Heart left ventricle (tissue), 16 donors: ENCODE measurements around the gene FTL. TPM values are rescaled to one million over a fixed set of nuclear protein-coding genes. Genes with fewer than 3 reads are reported as not detected.

Experiments
- ATAC-seq, 4 donors: fragments of 200-7000 bp; cut with Tn5 transposase; one replicate each; pipeline ENCODE4 v1.9.1; 2020 to 2022; ENCODE audit warnings: moderate library complexity in 4 of 4, mild to moderate bottlenecking in 3 of 4, moderate number of reproducible peaks in 1 of 4
- DNase-seq, 5 donors: peaks; one replicate each; pipeline ENCODE4 v3.0.0-alpha.2; 2020
- H3K27ac ChIP-seq, 12 donors: fragments of 200-600 bp; sonication (generic) in 4 of 12; one replicate each; pipeline versions ENCODE4 v1.5.0 to v1.8.0; 2016 to 2022; ENCODE audit warnings: mild to moderate bottlenecking in 2 of 12
- H3K27me3 ChIP-seq, 9 donors: fragments of 200-600 bp; sonication (generic) in 2 of 9; one replicate each; pipeline versions ENCODE4 v1.5.1 to v1.8.0; 2016 to 2022; ENCODE audit warnings: mild to moderate bottlenecking in 3 of 9
- H3K36me3 ChIP-seq, 9 donors: fragments of 200-600 bp; sonication (generic) in 2 of 9; one replicate each; pipeline versions ENCODE4 v1.5.0 to v1.8.0; 2018 to 2022; ENCODE audit warnings: mild to moderate bottlenecking in 2 of 9
- H3K4me1 ChIP-seq, 12 donors: fragments of 200-600 bp; sonication (generic) in 4 of 12; one replicate each; pipeline versions ENCODE4 v1.5.0 to v1.8.0; 2016 to 2022; ENCODE audit warnings: mild to moderate bottlenecking in 3 of 12
- H3K4me3 ChIP-seq, 12 donors: fragments of 200-600 bp; sonication (generic) in 4 of 12; one replicate each; pipeline versions ENCODE4 v1.5.0 to v1.8.0; 2017 to 2022; ENCODE audit warnings: mild to moderate bottlenecking in 9 of 12, moderate library complexity in 4 of 12
- H3K9me3 ChIP-seq, 12 donors: fragments of 200-600 bp; sonication (generic) in 4 of 12; one replicate each; pipeline versions ENCODE4 v1.5.0 to v1.8.0; 2016 to 2022; ENCODE audit warnings: mild to moderate bottlenecking in 1 of 12
- CTCF ChIP-seq, 12 donors: fragments of 200-600 bp; sonication (generic) in 4 of 12; IDR thresholded peaks; one replicate each; pipeline versions ENCODE4 v1.5.0 to v1.8.0; 2018 to 2022; ENCODE audit warnings: antibody characterized with exemption in 12 of 12, mild to moderate bottlenecking in 5 of 12
- POLR2A ChIP-seq, 2 donors: fragments of 450-650 bp; IDR thresholded peaks; one replicate each; pipeline ENCODE4 v1.6.1; 2017; ENCODE audit warnings: antibody characterized with exemption in 2 of 2, mild to moderate bottlenecking in 2 of 2, moderate library complexity in 2 of 2
- WGBS, 4 donors: extraction: QIAGEN DNeasy Blood & Tissue Kit in 2 of 4; methylation state at CpG; one replicate each; pipeline versions ENCODE4 v1.1.5 to v1.1.7; 2013 to 2018; 5-methylcytosine and 5-hydroxymethylcytosine counted together
- intact Hi-C, 10 donors: fragments of 100-400 bp; cut with DNase I; formaldehyde crosslinking; loops; one replicate each; pipeline versions ENCODE4 v1.11.1 to v1.14.2; 2022
- polyA plus RNA-seq, 2 donors: library from polyadenylated mRNA; stranded (reverse); fragments of 200-250 nt; gene quantifications; one replicate each; pipeline ENCODE4 v1.2.3, GENCODE V29; 2013
- total RNA-seq, 9 donors: library from RNA; depleted of rRNA in 2 of 9; stranded (reverse); fragments of >200 nt in 2 of 9; fragmentation: NEBNext Ultra II Directional in 3 of 9; extraction: Animal tissue kit (Norgen Biotek cat#: 25700) in 3 of 9; gene quantifications; one replicate each; pipeline versions ENCODE4 v1.1.0 to v1.2.4, GENCODE V29; 2016 to 2023
- donor health status: ischemic (EF 13 %, LVEDD 7.1; RV severe dilation, severe dysfunction).
- donor health status: healthy with polysubstance abuse.
- donor health status: DM: no; HTN: yes; CAD: no.
- donor health status: DM: no; HTN: no; CAD: no.
- donor health status: ischemic (EF 25% LVEDD 6.9; RV normal size, moderate dysfunction).
- donor health status: ischemic (EF 25% LVEDD 5.7; RV mildly dilated, moderate dysfunction).
- donor health status: healthy.
- donor health status: DM: yes; HTN: yes; CAD: no.
- donor health status: ischemic (EF 35%, LVEDD 5.7; RV mildly dilated, moderate dysfunction).
- donor health status: nonischemic (EF 11% LVEDD 7.7; RV severe dilation, severe dysfunction).
- donor health status: DM: yes; HTN: yes; CAD: no.
- donor health status: PGD.
- donor health status: ischemic (EF 29% LVEDD 5.4; RV normal size, mild dysfunction).
- donor health status: nonischemic (EF 23%, LVEDD 6.1; RV moderate dilation, normal function).

FTL gene
- total and polyA plus RNA-seq, 11 donors: 484 to 6,770 (median 857) TPM

GRCh38 chr19:49010453-49010852 is 45.3 kb downstream of the FTL start:
- H3K4me1 ChIP-seq: no peaks in the 10 kb centered on the region
- no peak overlapping the region for H3K4me3 ChIP-seq
- H3K36me3 ChIP-seq: peaks cover 0 to 88% (median 70%) of the 10 kb centered on the region in 9 donors
- WGBS, 4 donors: 90 to 95% (median 92%) methylated on average over 15 to 18 of the region's 18 CpGs
- ATAC-seq: no peak
- intact Hi-C loops: no loop called here
- TF ChIP-seq CTCF (IDR thresholded peaks at IDR 0.05) (no peak), POLR2A (IDR thresholded peaks at IDR 0.05) (no peak)
- H3K27ac ChIP-seq: no peak overlapping the region
- DNase-seq: no peak
- no peaks in the 10 kb centered on the region for H3K9me3 ChIP-seq
- no peaks in the 10 kb centered on the region for H3K27me3 ChIP-seq

- WGBS, 4 donors: 80 to 96% (median 89%) methylated on average over 13 to 17 of the region's 17 CpGs
- no peaks in the 10 kb centered on the region for H3K4me1 ChIP-seq
- DNase-seq (no peak), ATAC-seq (no peak)
- no peaks in the 10 kb centered on the region for H3K9me3 ChIP-seq
- TF ChIP-seq POLR2A (IDR thresholded peaks at IDR 0.05) (no peak), CTCF (IDR thresholded peaks at IDR 0.05) (no peak)
- H3K36me3 ChIP-seq: peaks cover 0 to 84% (median 65%) of the 10 kb centered on the region in 9 donors
- no peak overlapping the region for H3K4me3 ChIP-seq
- intact Hi-C loops: no loop called here
- H3K27ac ChIP-seq: no peak overlapping the region
- no peaks in the 10 kb centered on the region for H3K27me3 ChIP-seq
Measured at GRCh38 chr19:49011194-49011593, 46.1 kb downstream of the FTL start.

- Histone ChIP-seq H3K9me3 (no peaks in the 10 kb centered on the region), H3K27ac (no peak overlapping the region), H3K4me1 (peaks cover 0 to 24% (median 14%) of the 10 kb centered on the region in 12 donors), H3K27me3 (peaks cover 0 to 17% (median 0%) of the 10 kb centered on the region in 9 donors), H3K36me3 (peaks cover 0 to 67% (median 40%) of the 10 kb centered on the region in 9 donors), H3K4me3 (no peak overlapping the region)
- ATAC-seq: no peak
- 88 to 93% (median 91%) methylated on average over 32 of the region's 32 CpGs for WGBS, 4 donors
- DNase-seq: no peak
- TF ChIP-seq CTCF (IDR thresholded peaks at IDR 0.05): no peak
- TF ChIP-seq POLR2A (IDR thresholded peaks at IDR 0.05): no peak
- intact Hi-C loops: no loop called here
Measured at GRCh38 chr19:49014123-49014869, 49.2 kb downstream of the FTL start.

GRCh38 chr19:49014870-49015255 is 49.8 kb downstream of the FTL start:
- H3K27ac ChIP-seq: no peak overlapping the region
- intact Hi-C loops: no loop called here
- DNase-seq (no peak), ATAC-seq (no peak)
- peaks cover 0 to 29% (median 16%) of the 10 kb centered on the region in 12 donors for H3K4me1 ChIP-seq
- H3K36me3 ChIP-seq: peaks cover 0 to 61% (median 35%) of the 10 kb centered on the region in 9 donors
- H3K4me3 ChIP-seq: no peak overlapping the region
- peaks cover 0 to 19% (median 0%) of the 10 kb centered on the region in 9 donors for H3K27me3 ChIP-seq
- WGBS, 4 donors: 88 to 97% (median 95%) methylated on average over 15 to 18 of the region's 18 CpGs
- TF ChIP-seq CTCF (IDR thresholded peaks at IDR 0.05) (no peak), POLR2A (IDR thresholded peaks at IDR 0.05) (no peak)
- no peaks in the 10 kb centered on the region for H3K9me3 ChIP-seq
